ENCODE measurements around the gene MAN1C1.

DNA sequence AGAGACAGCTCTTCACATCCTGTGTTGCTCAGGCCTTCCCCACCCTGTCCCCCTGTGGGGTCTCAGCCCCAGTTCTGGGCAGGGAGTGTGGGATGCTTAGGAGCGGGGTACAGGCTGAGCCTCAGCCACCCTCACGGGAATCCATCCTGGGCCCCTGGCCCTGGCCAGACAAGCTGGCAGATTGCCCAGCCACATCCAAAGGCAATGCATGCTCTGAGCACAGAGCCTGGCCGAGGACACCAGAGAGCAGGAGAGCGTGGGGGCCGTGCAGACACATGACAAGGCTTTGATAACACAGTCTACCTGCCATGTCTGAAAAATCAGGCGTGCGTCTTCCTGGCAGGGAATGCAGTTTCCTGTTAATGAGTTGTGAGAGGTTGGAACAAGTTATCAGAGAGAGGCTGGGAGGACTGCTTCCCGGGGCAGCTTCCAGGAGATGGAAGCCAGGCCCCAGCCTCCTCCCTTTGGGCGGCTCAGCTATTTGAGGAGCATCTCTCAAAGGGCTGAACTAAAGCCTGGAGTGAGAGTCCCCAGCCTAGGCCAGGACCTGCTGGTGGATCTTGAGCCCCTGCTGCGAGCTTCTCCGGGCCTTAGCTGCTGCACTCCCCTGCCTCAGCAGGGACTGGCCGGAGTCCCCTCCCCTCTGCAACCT is 111.2 kb downstream of the MAN1C1 start:
- TF ChIP-seq, protein P1, sequence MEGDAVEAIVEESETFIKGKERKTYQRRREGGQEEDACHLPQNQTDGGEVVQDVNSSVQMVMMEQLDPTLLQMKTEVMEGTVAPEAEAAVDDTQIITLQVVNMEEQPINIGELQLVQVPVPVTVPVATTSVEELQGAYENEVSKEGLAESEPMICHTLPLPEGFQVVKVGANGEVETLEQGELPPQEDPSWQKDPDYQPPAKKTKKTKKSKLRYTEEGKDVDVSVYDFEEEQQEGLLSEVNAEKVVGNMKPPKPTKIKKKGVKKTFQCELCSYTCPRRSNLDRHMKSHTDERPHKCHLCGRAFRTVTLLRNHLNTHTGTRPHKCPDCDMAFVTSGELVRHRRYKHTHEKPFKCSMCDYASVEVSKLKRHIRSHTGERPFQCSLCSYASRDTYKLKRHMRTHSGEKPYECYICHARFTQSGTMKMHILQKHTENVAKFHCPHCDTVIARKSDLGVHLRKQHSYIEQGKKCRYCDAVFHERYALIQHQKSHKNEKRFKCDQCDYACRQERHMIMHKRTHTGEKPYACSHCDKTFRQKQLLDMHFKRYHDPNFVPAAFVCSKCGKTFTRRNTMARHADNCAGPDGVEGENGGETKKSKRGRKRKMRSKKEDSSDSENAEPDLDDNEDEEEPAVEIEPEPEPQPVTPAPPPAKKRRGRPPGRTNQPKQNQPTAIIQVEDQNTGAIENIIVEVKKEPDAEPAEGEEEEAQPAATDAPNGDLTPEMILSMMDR (IDR thresholded peaks at IDR 0.05 in 2 of 3, conservative IDR thresholded peaks at IDR 0.05 in 1 of 3; ENCODE audit: control insufficient read depth in 2 of 3, extremely low read depth in 1 of 3, insufficient read depth in 1 of 3, low read depth in 3 of 3, low read length in 3 of 3) = no peak
- TF ChIP-seq ZNF24 (IDR thresholded peaks at IDR 0.05) (no peak), SMC3 (IDR thresholded peaks at IDR 0.05; ENCODE audit: borderline replicate concordance, low read length) (no peak), CEBPB (IDR thresholded peaks at IDR 0.05; ENCODE audit: borderline replicate concordance in 1 of 2, low read depth in 2 of 2, low read length in 2 of 2) (no peak), CBFB (IDR thresholded peaks at IDR 0.05; ENCODE audit: low read depth) (no peak), ZNF207 (IDR thresholded peaks at IDR 0.05; ENCODE audit: borderline replicate concordance) (no peak), EZH2 (IDR thresholded peaks at IDR 0.05; ENCODE audit: borderline replicate concordance, control insufficient read depth, low read depth, low read length) (no peak), TAF1 (IDR thresholded peaks at IDR 0.05; ENCODE audit: borderline replicate concordance, low read depth, low read length) (no peak), POLR2A (IDR thresholded peaks at IDR 0.05; ENCODE audit: low read depth, low read length) (no peak), SREBF2 (IDR thresholded peaks at IDR 0.05; ENCODE audit: low read length) (no peak)
- TF ChIP-seq, protein P2, sequence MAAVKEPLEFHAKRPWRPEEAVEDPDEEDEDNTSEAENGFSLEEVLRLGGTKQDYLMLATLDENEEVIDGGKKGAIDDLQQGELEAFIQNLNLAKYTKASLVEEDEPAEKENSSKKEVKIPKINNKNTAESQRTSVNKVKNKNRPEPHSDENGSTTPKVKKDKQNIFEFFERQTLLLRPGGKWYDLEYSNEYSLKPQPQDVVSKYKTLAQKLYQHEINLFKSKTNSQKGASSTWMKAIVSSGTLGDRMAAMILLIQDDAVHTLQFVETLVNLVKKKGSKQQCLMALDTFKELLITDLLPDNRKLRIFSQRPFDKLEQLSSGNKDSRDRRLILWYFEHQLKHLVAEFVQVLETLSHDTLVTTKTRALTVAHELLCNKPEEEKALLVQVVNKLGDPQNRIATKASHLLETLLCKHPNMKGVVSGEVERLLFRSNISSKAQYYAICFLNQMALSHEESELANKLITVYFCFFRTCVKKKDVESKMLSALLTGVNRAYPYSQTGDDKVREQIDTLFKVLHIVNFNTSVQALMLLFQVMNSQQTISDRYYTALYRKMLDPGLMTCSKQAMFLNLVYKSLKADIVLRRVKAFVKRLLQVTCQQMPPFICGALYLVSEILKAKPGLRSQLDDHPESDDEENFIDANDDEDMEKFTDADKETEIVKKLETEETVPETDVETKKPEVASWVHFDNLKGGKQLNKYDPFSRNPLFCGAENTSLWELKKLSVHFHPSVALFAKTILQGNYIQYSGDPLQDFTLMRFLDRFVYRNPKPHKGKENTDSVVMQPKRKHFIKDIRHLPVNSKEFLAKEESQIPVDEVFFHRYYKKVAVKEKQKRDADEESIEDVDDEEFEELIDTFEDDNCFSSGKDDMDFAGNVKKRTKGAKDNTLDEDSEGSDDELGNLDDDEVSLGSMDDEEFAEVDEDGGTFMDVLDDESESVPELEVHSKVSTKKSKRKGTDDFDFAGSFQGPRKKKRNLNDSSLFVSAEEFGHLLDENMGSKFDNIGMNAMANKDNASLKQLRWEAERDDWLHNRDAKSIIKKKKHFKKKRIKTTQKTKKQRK (IDR thresholded peaks at IDR 0.05; ENCODE audit: low read depth, low read length) = no peak
- TF ChIP-seq, protein P3, sequence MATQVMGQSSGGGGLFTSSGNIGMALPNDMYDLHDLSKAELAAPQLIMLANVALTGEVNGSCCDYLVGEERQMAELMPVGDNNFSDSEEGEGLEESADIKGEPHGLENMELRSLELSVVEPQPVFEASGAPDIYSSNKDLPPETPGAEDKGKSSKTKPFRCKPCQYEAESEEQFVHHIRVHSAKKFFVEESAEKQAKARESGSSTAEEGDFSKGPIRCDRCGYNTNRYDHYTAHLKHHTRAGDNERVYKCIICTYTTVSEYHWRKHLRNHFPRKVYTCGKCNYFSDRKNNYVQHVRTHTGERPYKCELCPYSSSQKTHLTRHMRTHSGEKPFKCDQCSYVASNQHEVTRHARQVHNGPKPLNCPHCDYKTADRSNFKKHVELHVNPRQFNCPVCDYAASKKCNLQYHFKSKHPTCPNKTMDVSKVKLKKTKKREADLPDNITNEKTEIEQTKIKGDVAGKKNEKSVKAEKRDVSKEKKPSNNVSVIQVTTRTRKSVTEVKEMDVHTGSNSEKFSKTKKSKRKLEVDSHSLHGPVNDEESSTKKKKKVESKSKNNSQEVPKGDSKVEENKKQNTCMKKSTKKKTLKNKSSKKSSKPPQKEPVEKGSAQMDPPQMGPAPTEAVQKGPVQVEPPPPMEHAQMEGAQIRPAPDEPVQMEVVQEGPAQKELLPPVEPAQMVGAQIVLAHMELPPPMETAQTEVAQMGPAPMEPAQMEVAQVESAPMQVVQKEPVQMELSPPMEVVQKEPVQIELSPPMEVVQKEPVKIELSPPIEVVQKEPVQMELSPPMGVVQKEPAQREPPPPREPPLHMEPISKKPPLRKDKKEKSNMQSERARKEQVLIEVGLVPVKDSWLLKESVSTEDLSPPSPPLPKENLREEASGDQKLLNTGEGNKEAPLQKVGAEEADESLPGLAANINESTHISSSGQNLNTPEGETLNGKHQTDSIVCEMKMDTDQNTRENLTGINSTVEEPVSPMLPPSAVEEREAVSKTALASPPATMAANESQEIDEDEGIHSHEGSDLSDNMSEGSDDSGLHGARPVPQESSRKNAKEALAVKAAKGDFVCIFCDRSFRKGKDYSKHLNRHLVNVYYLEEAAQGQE (IDR thresholded peaks at IDR 0.05; ENCODE audit: low read depth, low read length) = no peak
- TF ChIP-seq, protein P4, sequence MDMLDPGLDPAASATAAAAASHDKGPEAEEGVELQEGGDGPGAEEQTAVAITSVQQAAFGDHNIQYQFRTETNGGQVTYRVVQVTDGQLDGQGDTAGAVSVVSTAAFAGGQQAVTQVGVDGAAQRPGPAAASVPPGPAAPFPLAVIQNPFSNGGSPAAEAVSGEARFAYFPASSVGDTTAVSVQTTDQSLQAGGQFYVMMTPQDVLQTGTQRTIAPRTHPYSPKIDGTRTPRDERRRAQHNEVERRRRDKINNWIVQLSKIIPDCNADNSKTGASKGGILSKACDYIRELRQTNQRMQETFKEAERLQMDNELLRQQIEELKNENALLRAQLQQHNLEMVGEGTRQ (IDR thresholded peaks at IDR 0.05; ENCODE audit: borderline replicate concordance, low read depth, low read length) = no peak

Data from GM12878 (cell line).